H1 (cell line): Measurements from ENCODE around the gene CTDP1. TPM values are rescaled to one million over a fixed set of nuclear protein-coding genes. Genes with fewer than 3 reads are reported as not detected.

Experiments used
- CTCF ChIA-PET: fragments of 300-600 bp; sonication (Branson Sonifier 250); formaldehyde crosslinking; loops from one replicate; lab custom pipeline; 2021; ENCODE audit not compliant: partially characterized antibody; lab: Charles Lee
- POLR2A ChIA-PET: fragments of 300-600 bp; sonication (Branson Sonifier 250); formaldehyde crosslinking; loops from one replicate; lab custom pipeline; 2021; ENCODE audit warnings: inconsistent platforms; ENCODE audit not compliant: partially characterized antibody; lab: Charles Lee
- DNase-seq, 2 experiments: peaks; one replicate each; pipeline versions ENCODE4 v3.0.0 to v3.0.0-alpha.2; 2010 to 2022; ENCODE audit warnings: low spot score in 2 of 2, low read depth in 1 of 2, mixed read lengths in 1 of 2
- FAIRE-seq: peaks from 2 replicates; lab custom pipeline; 2011; peaks lifted over from hg19 to GRCh38; lab: Jason Lieb, UNC
- H2AFZ ChIP-seq: 2 replicates; pipeline ENCODE4 v1.8.1; 2012; ENCODE audit warnings: low read length, inconsistent platforms
- H2AK5ac ChIP-seq: 2 replicates; pipeline ENCODE4 v1.6.1; 2013; ENCODE audit warnings: low read depth, low read length
- H2BK120ac ChIP-seq: replicated peaks from 2 replicates; pipeline ENCODE3; 2013; ENCODE audit warnings: low read depth, low read length, inconsistent platforms
- H2BK12ac ChIP-seq: 2 replicates; pipeline ENCODE4 v1.6.1; 2013; ENCODE audit warnings: low read depth, low read length
- H2BK15ac ChIP-seq: 2 replicates; pipeline ENCODE4 v1.6.1; 2013; ENCODE audit warnings: low read length
- H2BK20ac ChIP-seq: 2 replicates; pipeline ENCODE4 v1.6.1; 2013; ENCODE audit warnings: low read length
- H2BK5ac ChIP-seq: 2 replicates; pipeline ENCODE4 v1.6.1; 2013; ENCODE audit warnings: low read depth, low read length
- H3K14ac ChIP-seq: 2 replicates; pipeline ENCODE4 v1.6.1; 2013; ENCODE audit warnings: inconsistent platforms; ENCODE audit not compliant: insufficient read length
- H3K18ac ChIP-seq: 2 replicates; pipeline ENCODE4 v1.6.1; 2013; ENCODE audit warnings: low read length; ENCODE audit errors: extremely low read depth
- H3K23ac ChIP-seq: 2 replicates; pipeline ENCODE4 v1.6.1; 2013; ENCODE audit warnings: inconsistent platforms; ENCODE audit not compliant: insufficient read length
- H3K23me2 ChIP-seq: 2 replicates; pipeline ENCODE4 v1.6.1; 2013; ENCODE audit warnings: low read depth, low read length
- H3K27ac ChIP-seq: 2 replicates; pipeline ENCODE4 v1.6.1; 2011; ENCODE audit warnings: low read depth, low read length, inconsistent platforms
- H3K27me3 ChIP-seq, 4 experiments: replicated peaks in 1 of 4; 1 replicate in 1 of 4; 2 replicates in 3 of 4; pipeline versions ENCODE4 v1.6.1 to v1.8.1; 2011 to 2013; ENCODE audit warnings: low read length in 3 of 4, mild to moderate bottlenecking in 3 of 4, inconsistent platforms in 2 of 4, mixed read lengths in 2 of 4, moderate library complexity in 1 of 4; ENCODE audit not compliant: control insufficient read depth in 3 of 4, insufficient read depth in 3 of 4; ENCODE audit errors: extremely low read depth in 1 of 4
- H3K36me3 ChIP-seq, 4 experiments: 2 replicates each; pipeline versions ENCODE4 v1.6.1 to v1.8.1; 2011 to 2013; ENCODE audit warnings: mild to moderate bottlenecking in 4 of 4, low read length in 3 of 4, moderate library complexity in 2 of 4, control low read depth in 1 of 4, inconsistent platforms in 1 of 4; ENCODE audit not compliant: insufficient read depth in 4 of 4, control insufficient read depth in 2 of 4
- H3K4ac ChIP-seq: replicated peaks from 2 replicates; pipeline ENCODE3; 2013; ENCODE audit warnings: low read length, low read depth, mixed read lengths, inconsistent platforms; ENCODE audit not compliant: insufficient read length
- H3K4me1 ChIP-seq, 4 experiments: replicated peaks in 1 of 4; 1 replicate in 1 of 4; 2 replicates in 3 of 4; pipeline versions ENCODE4 v1.6.1 to v1.8.1; 2011 to 2013; ENCODE audit warnings: low read length in 3 of 4, inconsistent platforms in 2 of 4, mixed read lengths in 1 of 4; ENCODE audit not compliant: insufficient read depth in 4 of 4, control insufficient read depth in 3 of 4
- H3K4me2 ChIP-seq, 2 experiments: 2 replicates each; pipeline versions ENCODE4 v1.6.1 to v1.8.1; 2011 to 2013; ENCODE audit warnings: low read depth in 2 of 2, low read length in 2 of 2, control low read depth in 1 of 2, inconsistent platforms in 1 of 2, mild to moderate bottlenecking in 1 of 2; ENCODE audit not compliant: insufficient read depth in 1 of 2
- H3K4me3 ChIP-seq, 4 experiments: fragments of 200-600, 300-600 bp in 1 of 4; sonication (generic), shearing (Covaris generic), sonication (Bioruptor Twin) in 1 of 4; 2 replicates each; pipeline versions ENCODE4 v1.5.1 to v1.8.1; 2011 to 2016; ENCODE audit warnings: low read length in 4 of 4, low read depth in 3 of 4, control low read depth in 2 of 4, inconsistent platforms in 2 of 4, mild to moderate bottlenecking in 2 of 4, mixed read lengths in 1 of 4, moderate library complexity in 1 of 4; ENCODE audit not compliant: insufficient read depth in 2 of 4; ENCODE audit errors: extremely low read depth in 1 of 4
- H3K56ac ChIP-seq: replicated peaks from 2 replicates; pipeline ENCODE3; 2013; ENCODE audit warnings: low read depth, mild to moderate bottlenecking, mixed read lengths, low read length, inconsistent platforms; ENCODE audit not compliant: insufficient read length
- H3K79me1 ChIP-seq: 2 replicates; pipeline ENCODE4 v1.6.1; 2013; ENCODE audit warnings: low read depth, low read length, control low read depth
- H3K79me2 ChIP-seq, 2 experiments: 2 replicates each; pipeline versions ENCODE4 v1.6.1 to v1.8.1; 2012 to 2013; ENCODE audit warnings: low read length in 2 of 2, mild to moderate bottlenecking in 2 of 2, inconsistent platforms in 1 of 2; ENCODE audit not compliant: insufficient read depth in 2 of 2, control insufficient read depth in 1 of 2
- H3K9ac ChIP-seq, 4 experiments: replicated peaks in 1 of 4; 1 replicate in 1 of 4; 2 replicates in 3 of 4; pipeline versions ENCODE4 v1.6.1 to v1.8.1; 2011 to 2013; ENCODE audit warnings: low read depth in 3 of 4, low read length in 3 of 4, control low read depth in 2 of 4, mild to moderate bottlenecking in 2 of 4, moderate library complexity in 2 of 4, inconsistent platforms in 1 of 4; ENCODE audit errors: extremely low read depth in 1 of 4
- H3K9me3 ChIP-seq, 2 experiments: 2 replicates each; pipeline versions ENCODE4 v1.6.1 to v1.8.1; 2012 to 2013; ENCODE audit warnings: mild to moderate bottlenecking in 2 of 2, moderate library complexity in 2 of 2, control low read depth in 1 of 2, inconsistent platforms in 1 of 2, low read depth in 1 of 2, low read length in 1 of 2, mixed read lengths in 1 of 2; ENCODE audit not compliant: insufficient read depth in 2 of 2
- H4K20me1 ChIP-seq, 2 experiments: replicated peaks in 1 of 2; 2 replicates each; pipeline versions ENCODE3 to v1.8.1; 2011 to 2013; ENCODE audit warnings: inconsistent platforms in 2 of 2, low read length in 2 of 2, mild to moderate bottlenecking in 1 of 2; ENCODE audit not compliant: insufficient read depth in 2 of 2, control insufficient read depth in 1 of 2
- H4K5ac ChIP-seq: 2 replicates; pipeline ENCODE4 v1.6.1; 2013; ENCODE audit warnings: low read length, low read depth, mixed read lengths, inconsistent platforms; ENCODE audit not compliant: insufficient read length
- H4K8ac ChIP-seq: 2 replicates; pipeline ENCODE4 v1.8.0; 2013; ENCODE audit warnings: mild to moderate bottlenecking, moderate library complexity, low read length, inconsistent platforms; ENCODE audit not compliant: insufficient read depth; ENCODE audit errors: extremely low read depth
- H4K91ac ChIP-seq: replicated peaks from 2 replicates; pipeline ENCODE3; 2013; ENCODE audit warnings: low read length, mixed read lengths, inconsistent platforms; ENCODE audit not compliant: insufficient read length
- CEBPB ChIP-seq: IDR thresholded peaks from 2 replicates; pipeline ENCODE4 v1.6.1; 2012; ENCODE audit warnings: low read depth, low read length
- CTBP2 ChIP-seq: IDR thresholded peaks from 2 replicates; pipeline ENCODE4 v1.7.0; 2011; ENCODE audit warnings: borderline replicate concordance, mild to moderate bottlenecking, moderate library complexity, mixed read lengths, low read length; ENCODE audit not compliant: insufficient read depth, insufficient read length
- CTCF ChIP-seq, 3 experiments: IDR thresholded peaks; 1 replicate in 2 of 3; 2 replicates in 1 of 3; pipeline versions ENCODE4 v1.5.1 to v1.6.1; 2011; ENCODE audit warnings: low read length in 3 of 3, mild to moderate bottlenecking in 3 of 3, inconsistent platforms in 2 of 3, low read depth in 1 of 3, moderate library complexity in 1 of 3; ENCODE audit not compliant: insufficient read depth in 1 of 3; ENCODE audit errors: control extremely low read depth in 1 of 3
- NRF1 ChIP-seq: IDR thresholded peaks from 2 replicates; pipeline ENCODE4 v1.6.1; 2011; ENCODE audit warnings: mild to moderate bottlenecking, low read depth, low read length, improper control_type of control experiment
- RAD21 ChIP-seq, 2 experiments: IDR thresholded peaks in 1 of 2; conservative IDR thresholded peaks in 1 of 2; 2 replicates each; pipeline ENCODE4 v1.6.1; 2011; ENCODE audit warnings: low read depth in 2 of 2, low read length in 2 of 2, improper control_type of control experiment in 1 of 2, inconsistent platforms in 1 of 2, mild to moderate bottlenecking in 1 of 2, moderate library complexity in 1 of 2
- SIN3A ChIP-seq, 2 experiments: IDR thresholded peaks in 1 of 2; conservative IDR thresholded peaks in 1 of 2; 2 replicates each; pipeline ENCODE4 v1.6.1; 2011 to 2012; ENCODE audit warnings: low read length in 2 of 2, improper control_type of control experiment in 1 of 2, low read depth in 1 of 2, mild to moderate bottlenecking in 1 of 2
- TBP ChIP-seq: IDR thresholded peaks from 2 replicates; pipeline ENCODE4 v1.6.1; 2011; ENCODE audit warnings: low read depth, low read length, improper control_type of control experiment
- USF2 ChIP-seq: IDR thresholded peaks from 2 replicates; pipeline ENCODE4 v1.6.1; 2011; ENCODE audit warnings: low read length, improper control_type of control experiment
- WGBS, 2 experiments: shearing (Covaris generic) in 1 of 2; methylation state at CpG; one replicate each; pipeline versions ENCODE4 v1.1.6 to v1.1.7; 2013 to 2015; ENCODE audit warnings: low lambda C conversion rate in 2 of 2, mixed read lengths in 2 of 2, inconsistent platforms in 1 of 2, low coverage in 1 of 2, missing lambda C conversion rate in 1 of 2; ENCODE audit not compliant: insufficient replicate concordance in 2 of 2, insufficient coverage in 1 of 2, insufficient read length in 1 of 2; ENCODE audit errors: extremely low coverage in 1 of 2, missing lambda C conversion rate in 1 of 2; 5-methylcytosine and 5-hydroxymethylcytosine counted together
- polyA plus RNA-seq, 7 experiments: library from polyadenylated mRNA; depleted of rRNA in 3 of 7; stranded (reverse) in 5 of 7; unstranded in 2 of 7; fragments of >200 nt in 5 of 7; fragments of 200-250 nt in 2 of 7; gene quantifications; 1 replicate in 5 of 7; 2 replicates in 1 of 7; 4 replicates in 1 of 7; pipeline versions ENCODE4 v1.2.1 to v1.2.3, GENCODE V29; 2011 to 2013; ENCODE audit warnings: missing spikeins in 2 of 7, mixed read lengths in 2 of 7
- total RNA-seq: library from RNA; stranded (reverse); fragmentation: NEBNext Ultra II Directional; extraction: Animal tissue kit (Norgen Biotek cat#: 25700); gene quantifications from 2 replicates; pipeline ENCODE4 v1.2.1, GENCODE V29; 2021

CTDP1 gene
- total and polyA plus RNA-seq, 2 of the 8 experiments (the other 6 are each of a cell fraction or from before 2014, with no cell fraction given), result 16.6 to 37.0 TPM

GRCh38 chr18:79778291-79778791 is 98.7 kb downstream of the CTDP1 start:
- Histone ChIP-seq H3K23ac (no peak overlapping the region), H2BK15ac (no peak overlapping the region), H3K4me1 (no peaks in the 10 kb centered on the region), H3K36me3 (no peaks in the 10 kb centered on the region), H2AK5ac (no peak overlapping the region), H3K4me2 (no peak overlapping the region), H3K79me2 (no peaks in the 10 kb centered on the region), H4K91ac (no peak overlapping the region), H3K14ac (no peak overlapping the region), H3K9ac (no peak overlapping the region), H4K5ac (no peak overlapping the region), H2AFZ (no peak overlapping the region), H4K20me1 (no peaks in the 10 kb centered on the region), H2BK120ac (no peak overlapping the region), H3K18ac (no peak overlapping the region), H2BK12ac (no peak overlapping the region), H3K56ac (no peak overlapping the region), H4K8ac (no peak overlapping the region), H3K4ac (no peak overlapping the region), H3K79me1 (no peaks in the 10 kb centered on the region; the same call in 1 of the 2 replicates), H3K4me3 (no peak overlapping the region), H3K27ac (no peak overlapping the region), H3K23me2 (0 out of 2 replicates have a peak, but pooled peaks cover 2% of the 10 kb centered on the region), H3K27me3 (no peaks in the 10 kb centered on the region; a peak in 1 of 7 replicates), H3K9me3 (no peaks in the 10 kb centered on the region), H2BK20ac (no peak overlapping the region), H2BK5ac (no peak overlapping the region)
- ChIA-PET CTCF (interaction anchor here (1.0 to 1.5 kb wide), 3 partner anchors 9 to 32 kb away, joined by 3 to 6 read pairs (median 4); no protein-coding TSS in a partner anchor), POLR2A (interaction anchor here (1.6 kb wide), 1 partner anchor 257 kb away, joined by 3 read pairs; the partner anchor contains the start of gene RBFA)
- no peak for FAIRE-seq
- WGBS, 2 experiments, result 87% methylated on average over 19 of the region's 26 CpGs; no CpG with 5 or more reads in 1 of the 2 experiments
- DNase-seq, result peak in 1 of 2 experiments; percentile 41
- no peak for TF ChIP-seq USF2
- no peak for TF ChIP-seq CEBPB
- TF ChIP-seq TBP, result no peak
- no peak for TF ChIP-seq CTBP2
- TF ChIP-seq RAD21 (IDR thresholded peaks at IDR 0.05 in 1 of 2, conservative IDR thresholded peaks at IDR 0.05 in 1 of 2; ENCODE audit: low read depth in 2 of 2, low read length in 2 of 2), result no peak
- TF ChIP-seq CTCF (IDR thresholded peaks at IDR 0.05; ENCODE audit: control extremely low read depth in 1 of 3, insufficient read depth in 1 of 3, low read depth in 1 of 3, low read length in 3 of 3), result no peak
- TF ChIP-seq NRF1, result no peak
- TF ChIP-seq SIN3A (conservative IDR thresholded peaks at IDR 0.05 in 1 of 2, IDR thresholded peaks at IDR 0.05 in 1 of 2; ENCODE audit: low read depth in 1 of 2, low read length in 2 of 2), result no peak
